Neutrophil (primary cell): ENCODE results near the gene WNK1.

Source experiments
- H3K27ac ChIP-seq: fragments of 200-600 bp; sonication (generic); 2 replicates; pipeline ENCODE4 v1.5.1; 2016; ENCODE audit warnings: mild to moderate bottlenecking, moderate library complexity
- H3K27me3 ChIP-seq: fragments of 200-600 bp; sonication (generic); 2 replicates; pipeline ENCODE4 v1.6.0; 2016; ENCODE audit warnings: mild to moderate bottlenecking
- H3K36me3 ChIP-seq: fragments of 200-600 bp; sonication (generic); 2 replicates; pipeline ENCODE4 v1.5.1; 2017
- H3K4me1 ChIP-seq, 2 experiments: fragments of 200-600 bp in 1 of 2; sonication (generic) in 1 of 2; 1 replicate in 1 of 2; 2 replicates in 1 of 2; pipeline versions ENCODE4 v1.5.1 to v1.6.1; 2013 to 2016; ENCODE audit warnings: low read depth in 1 of 2, low read length in 1 of 2, mild to moderate bottlenecking in 1 of 2, moderate library complexity in 1 of 2; ENCODE audit not compliant: control insufficient read depth in 1 of 2, insufficient read depth in 1 of 2
- H3K4me3 ChIP-seq, 2 experiments: fragments of 200-600 bp in 1 of 2; sonication (generic) in 1 of 2; 1 replicate in 1 of 2; 2 replicates in 1 of 2; pipeline ENCODE4 v1.5.1; 2013 to 2016; ENCODE audit warnings: low read depth in 1 of 2, low read length in 1 of 2, mild to moderate bottlenecking in 1 of 2, moderate library complexity in 1 of 2
- H3K9me3 ChIP-seq: fragments of 200-600 bp; sonication (generic); 2 replicates; pipeline ENCODE4 v1.5.1; 2016
- TF ChIP-seq, protein P1 (sequence below): fragments of 200-600 bp; sonication (generic); IDR thresholded peaks from 2 replicates; pipeline ENCODE4 v1.5.1; 2016; ENCODE audit warnings: antibody characterized with exemption

The WNK1 gene

DNA sequence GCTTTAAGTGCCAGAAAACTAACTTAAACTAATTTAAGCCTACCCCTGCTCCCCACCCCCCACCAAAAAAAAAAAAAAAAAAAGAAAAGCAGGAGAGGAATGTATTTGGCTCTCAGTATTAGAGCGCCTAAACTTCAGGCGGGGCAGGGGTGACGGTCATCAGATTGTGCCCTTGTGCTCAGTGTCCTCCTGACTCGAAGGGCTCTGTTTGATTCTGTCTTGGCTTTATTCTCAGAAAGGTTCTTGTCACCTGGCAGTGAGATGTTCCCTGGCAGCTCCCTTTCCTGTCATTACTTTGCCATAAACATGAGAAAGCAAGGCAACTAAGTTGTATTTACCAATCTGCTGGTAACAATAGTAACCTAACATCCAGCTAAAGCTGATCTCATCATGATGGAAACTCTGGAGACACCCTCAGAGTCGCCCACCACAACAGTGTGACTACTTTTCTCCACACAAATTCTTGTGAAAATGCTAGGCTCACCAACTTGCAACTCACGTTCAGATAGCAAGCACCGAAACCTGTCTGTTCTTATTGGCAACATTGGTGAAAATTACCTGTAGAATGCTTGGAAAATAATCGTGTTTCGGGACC, 39.0 kb upstream of the WNK1 start:
- Histone ChIP-seq H3K4me1 (peaks cover 0 to under 1% of the 10 kb centered on the region in 2 experiments), H3K9me3 (no peaks in the 10 kb centered on the region), H3K4me3 (no peak overlapping the region), H3K36me3 (no peaks in the 10 kb centered on the region), H3K27me3 (no peaks in the 10 kb centered on the region), H3K27ac (no peak overlapping the region)
- TF ChIP-seq, protein P1, sequence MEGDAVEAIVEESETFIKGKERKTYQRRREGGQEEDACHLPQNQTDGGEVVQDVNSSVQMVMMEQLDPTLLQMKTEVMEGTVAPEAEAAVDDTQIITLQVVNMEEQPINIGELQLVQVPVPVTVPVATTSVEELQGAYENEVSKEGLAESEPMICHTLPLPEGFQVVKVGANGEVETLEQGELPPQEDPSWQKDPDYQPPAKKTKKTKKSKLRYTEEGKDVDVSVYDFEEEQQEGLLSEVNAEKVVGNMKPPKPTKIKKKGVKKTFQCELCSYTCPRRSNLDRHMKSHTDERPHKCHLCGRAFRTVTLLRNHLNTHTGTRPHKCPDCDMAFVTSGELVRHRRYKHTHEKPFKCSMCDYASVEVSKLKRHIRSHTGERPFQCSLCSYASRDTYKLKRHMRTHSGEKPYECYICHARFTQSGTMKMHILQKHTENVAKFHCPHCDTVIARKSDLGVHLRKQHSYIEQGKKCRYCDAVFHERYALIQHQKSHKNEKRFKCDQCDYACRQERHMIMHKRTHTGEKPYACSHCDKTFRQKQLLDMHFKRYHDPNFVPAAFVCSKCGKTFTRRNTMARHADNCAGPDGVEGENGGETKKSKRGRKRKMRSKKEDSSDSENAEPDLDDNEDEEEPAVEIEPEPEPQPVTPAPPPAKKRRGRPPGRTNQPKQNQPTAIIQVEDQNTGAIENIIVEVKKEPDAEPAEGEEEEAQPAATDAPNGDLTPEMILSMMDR, result no peak

DNA sequence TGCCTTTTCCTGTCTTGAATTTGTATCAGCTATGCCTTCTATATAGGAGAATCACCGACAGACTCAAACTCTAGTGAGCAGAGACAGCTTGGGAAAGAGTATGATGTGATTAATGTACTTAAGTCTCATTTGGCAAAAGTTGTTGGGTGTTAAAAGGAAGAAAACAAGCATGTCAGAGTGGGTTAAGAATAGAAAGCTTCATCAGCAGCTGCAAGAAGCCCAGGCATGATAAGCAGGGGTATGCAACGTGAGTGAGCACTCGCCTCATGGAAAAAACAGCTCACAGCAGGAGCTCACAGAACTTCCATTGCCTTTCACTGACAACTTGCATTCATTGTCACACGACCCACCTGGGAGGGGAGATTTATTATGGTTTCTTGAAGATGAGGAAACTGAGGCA, 35.9 kb upstream of the WNK1 start:
- no peaks in the 10 kb centered on the region for H3K36me3 ChIP-seq
- H3K9me3 ChIP-seq, result no peaks in the 10 kb centered on the region
- no peak overlapping the region for H3K27ac ChIP-seq
- H3K27me3 ChIP-seq, result no peaks in the 10 kb centered on the region
- TF ChIP-seq, protein P1, result no peak
- H3K4me3 ChIP-seq, result no peak overlapping the region
- H3K4me1 ChIP-seq, result peaks cover 18 to 19% of the 10 kb centered on the region in 2 experiments

DNA sequence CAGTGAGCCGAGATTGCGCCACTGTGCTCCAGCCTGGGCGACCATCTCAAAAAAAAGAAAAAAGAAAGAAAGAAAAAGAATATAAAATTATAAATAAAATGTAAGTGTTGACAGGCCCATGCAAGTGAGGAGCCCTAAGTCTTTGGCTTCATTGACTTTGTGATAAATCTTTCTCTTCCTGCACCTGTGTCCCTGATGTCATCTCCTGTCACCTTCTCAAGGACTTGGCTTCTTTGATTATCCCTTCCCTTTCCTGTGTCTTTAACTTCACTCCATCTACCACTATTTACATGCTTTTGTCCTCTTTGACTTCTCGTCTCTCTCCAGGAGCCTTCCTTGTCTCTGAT, 33.6 kb upstream of the WNK1 start:
- Histone ChIP-seq H3K27me3 (no peaks in the 10 kb centered on the region), H3K27ac (peak overlapping the region; percentile 88), H3K36me3 (no peaks in the 10 kb centered on the region), H3K4me1 (peaks cover 21 to 23% of the 10 kb centered on the region in 2 experiments), H3K9me3 (no peaks in the 10 kb centered on the region), H3K4me3 (peak overlapping the region in 1 of 2 experiments; percentile 46)
- TF ChIP-seq, protein P1, result no peak

DNA sequence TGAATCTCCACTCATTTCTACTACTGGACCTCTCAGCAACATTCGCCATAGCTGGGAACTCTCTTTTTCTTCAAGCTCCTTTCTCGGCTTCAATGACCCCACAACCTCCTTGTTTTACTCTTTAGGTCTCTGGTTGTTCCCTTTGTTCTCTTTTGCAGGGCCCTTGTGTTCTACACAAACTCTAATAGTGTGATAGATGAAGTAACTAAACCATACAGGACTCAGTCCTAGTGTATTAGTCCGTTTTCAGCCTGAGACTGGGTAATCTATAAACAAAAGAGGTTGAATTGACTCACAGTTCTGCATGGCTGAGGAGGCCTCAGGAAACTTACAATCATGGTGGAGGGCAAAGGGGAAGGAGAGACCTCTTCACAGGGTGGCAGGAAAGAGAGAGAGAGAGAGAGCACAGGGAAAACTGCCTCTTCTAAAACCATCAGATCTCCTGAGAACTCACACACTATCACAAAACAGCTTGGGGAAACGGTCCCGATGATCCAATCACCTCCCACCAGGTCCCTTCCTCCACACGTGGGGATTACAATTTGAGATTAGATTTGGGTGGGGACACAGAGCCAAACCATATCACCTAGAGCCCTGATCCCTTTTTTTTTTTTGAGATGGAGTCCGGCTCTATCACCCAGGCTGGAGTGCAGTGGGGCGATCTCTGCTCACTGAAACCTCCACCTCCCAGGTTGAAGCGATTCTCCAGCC, 32.0 kb upstream of the WNK1 start:
- Histone ChIP-seq H3K27ac (peak overlapping the region; percentile 88), H3K27me3 (no peaks in the 10 kb centered on the region)

DNA sequence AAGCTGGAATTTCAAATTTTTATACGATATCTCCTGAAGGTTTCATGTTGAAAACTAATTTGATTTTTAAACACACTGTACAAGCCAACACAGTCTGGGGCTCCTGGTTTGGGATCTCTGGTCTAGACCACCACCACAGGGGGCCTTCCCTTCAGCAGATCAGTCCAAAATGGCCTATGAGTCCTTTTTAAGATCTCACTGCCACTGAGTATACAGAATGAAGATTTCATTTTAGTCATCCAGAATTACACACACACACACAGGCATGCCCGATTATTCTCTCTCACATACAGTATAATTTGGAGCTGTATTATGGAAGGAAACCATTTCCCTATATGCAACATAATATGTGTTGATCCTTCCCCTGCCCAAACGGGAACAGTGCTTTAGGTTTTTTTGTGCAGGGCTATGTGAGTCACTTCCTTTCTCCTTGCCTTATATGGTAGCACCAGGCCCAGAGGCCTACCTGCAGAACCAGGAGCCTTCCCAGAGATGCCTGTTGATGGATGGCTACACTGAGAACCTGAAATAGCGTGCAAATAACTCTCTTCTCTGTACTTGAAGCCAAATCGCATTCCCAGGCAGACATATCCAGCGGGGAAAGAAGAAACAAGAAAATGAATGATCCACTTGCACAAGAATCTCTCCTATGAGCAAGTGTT, 28.1 kb upstream of the WNK1 start:
- H3K36me3 ChIP-seq, result no peaks in the 10 kb centered on the region
- H3K4me1 ChIP-seq, result peaks cover 47 to 49% of the 10 kb centered on the region in 2 experiments
- peak overlapping the region in 1 of 2 experiments; percentile 26 for H3K4me3 ChIP-seq
- TF ChIP-seq, protein P1, result no peak
- H3K9me3 ChIP-seq, result no peaks in the 10 kb centered on the region
- H3K27me3 ChIP-seq, result no peaks in the 10 kb centered on the region
- H3K27ac ChIP-seq, result peak overlapping the region; percentile 80

More for the DNA sequence above, 32.0 kb upstream of the WNK1 start:
- no peaks in the 10 kb centered on the region for H3K9me3 ChIP-seq
- H3K36me3 ChIP-seq, result no peaks in the 10 kb centered on the region
- H3K4me1 ChIP-seq, result peaks cover 38 to 40% of the 10 kb centered on the region in 2 experiments
- TF ChIP-seq, protein P1, result no peak
- H3K4me3 ChIP-seq, result no peak overlapping the region
